ENCODE data around the gene SYTL3.

DNA sequence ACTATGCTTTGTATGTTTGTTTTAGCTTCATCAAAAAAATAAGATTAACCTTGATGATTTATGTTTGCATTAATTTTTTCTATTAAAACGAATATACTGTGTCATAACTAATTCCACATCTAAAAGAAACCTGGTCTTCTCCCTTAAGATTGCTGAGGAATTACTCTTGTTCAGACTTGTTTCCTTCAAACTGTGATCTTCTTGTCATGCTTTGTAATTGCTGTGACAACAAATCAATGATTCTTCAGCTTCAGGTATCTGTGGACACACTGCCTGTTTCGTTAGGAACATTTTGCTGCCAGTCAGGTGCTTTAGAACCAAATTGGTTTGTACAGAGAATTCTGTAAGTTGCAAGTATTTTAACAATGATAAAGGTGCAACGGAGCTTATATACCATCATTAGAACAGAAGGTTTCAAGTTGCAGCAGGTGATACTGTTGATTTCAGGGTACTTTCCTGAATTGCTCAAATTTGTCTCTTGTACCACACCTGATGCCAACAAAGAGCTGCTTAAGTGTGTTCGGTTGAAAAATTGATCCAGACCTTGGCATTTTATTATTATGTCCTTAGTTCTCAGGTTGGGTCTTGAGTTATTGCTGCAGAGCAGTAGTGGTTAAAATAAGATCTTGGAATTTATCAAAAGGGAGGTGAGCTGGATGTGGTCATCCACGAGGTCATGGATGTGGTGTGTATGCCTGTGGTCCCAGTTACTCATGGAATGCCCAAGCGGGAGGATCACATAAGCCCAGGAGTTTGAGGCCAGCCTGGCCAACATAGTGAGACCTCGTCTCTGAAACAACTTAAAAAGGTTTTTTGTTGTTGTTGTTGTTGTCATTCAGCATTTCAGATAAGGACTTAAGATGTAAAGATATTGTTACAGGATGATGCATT lies 19.5 kb downstream of the SYTL3 start:
- no peak for TF ChIP-seq ZNF232 (CRISPR knock-in tag; IDR thresholded peaks at IDR 0.05)
- TF ChIP-seq, protein P1, sequence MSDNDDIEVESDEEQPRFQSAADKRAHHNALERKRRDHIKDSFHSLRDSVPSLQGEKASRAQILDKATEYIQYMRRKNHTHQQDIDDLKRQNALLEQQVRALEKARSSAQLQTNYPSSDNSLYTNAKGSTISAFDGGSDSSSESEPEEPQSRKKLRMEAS (CRISPR knock-in tag; IDR thresholded peaks at IDR 0.05) = no peak
- TF ChIP-seq, protein P2, sequence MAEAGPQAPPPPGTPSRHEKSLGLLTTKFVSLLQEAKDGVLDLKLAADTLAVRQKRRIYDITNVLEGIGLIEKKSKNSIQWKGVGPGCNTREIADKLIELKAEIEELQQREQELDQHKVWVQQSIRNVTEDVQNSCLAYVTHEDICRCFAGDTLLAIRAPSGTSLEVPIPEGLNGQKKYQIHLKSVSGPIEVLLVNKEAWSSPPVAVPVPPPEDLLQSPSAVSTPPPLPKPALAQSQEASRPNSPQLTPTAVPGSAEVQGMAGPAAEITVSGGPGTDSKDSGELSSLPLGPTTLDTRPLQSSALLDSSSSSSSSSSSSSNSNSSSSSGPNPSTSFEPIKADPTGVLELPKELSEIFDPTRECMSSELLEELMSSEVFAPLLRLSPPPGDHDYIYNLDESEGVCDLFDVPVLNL (CRISPR knock-in tag; IDR thresholded peaks at IDR 0.05; ENCODE audit: borderline replicate concordance, low read depth) = no peak
- TF ChIP-seq, protein P3, sequence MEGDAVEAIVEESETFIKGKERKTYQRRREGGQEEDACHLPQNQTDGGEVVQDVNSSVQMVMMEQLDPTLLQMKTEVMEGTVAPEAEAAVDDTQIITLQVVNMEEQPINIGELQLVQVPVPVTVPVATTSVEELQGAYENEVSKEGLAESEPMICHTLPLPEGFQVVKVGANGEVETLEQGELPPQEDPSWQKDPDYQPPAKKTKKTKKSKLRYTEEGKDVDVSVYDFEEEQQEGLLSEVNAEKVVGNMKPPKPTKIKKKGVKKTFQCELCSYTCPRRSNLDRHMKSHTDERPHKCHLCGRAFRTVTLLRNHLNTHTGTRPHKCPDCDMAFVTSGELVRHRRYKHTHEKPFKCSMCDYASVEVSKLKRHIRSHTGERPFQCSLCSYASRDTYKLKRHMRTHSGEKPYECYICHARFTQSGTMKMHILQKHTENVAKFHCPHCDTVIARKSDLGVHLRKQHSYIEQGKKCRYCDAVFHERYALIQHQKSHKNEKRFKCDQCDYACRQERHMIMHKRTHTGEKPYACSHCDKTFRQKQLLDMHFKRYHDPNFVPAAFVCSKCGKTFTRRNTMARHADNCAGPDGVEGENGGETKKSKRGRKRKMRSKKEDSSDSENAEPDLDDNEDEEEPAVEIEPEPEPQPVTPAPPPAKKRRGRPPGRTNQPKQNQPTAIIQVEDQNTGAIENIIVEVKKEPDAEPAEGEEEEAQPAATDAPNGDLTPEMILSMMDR (IDR thresholded peaks at IDR 0.05) = no peak
- TF ChIP-seq JUN (CRISPR knock-in tag; IDR thresholded peaks at IDR 0.05) = no peak
- no peak for TF ChIP-seq ZNF416 (CRISPR knock-in tag; IDR thresholded peaks at IDR 0.05)
- no peak for TF ChIP-seq TCF7 (CRISPR knock-in tag; IDR thresholded peaks at IDR 0.05; ENCODE audit: low read depth)

All from WTC11 (cell line).